ENCODE results near the gene LRRC43.

The LRRC43 gene

GRCh38 chr12:122155705-122156104, 27.2 kb upstream of the LRRC43 start:
- TF ChIP-seq, protein P1, sequence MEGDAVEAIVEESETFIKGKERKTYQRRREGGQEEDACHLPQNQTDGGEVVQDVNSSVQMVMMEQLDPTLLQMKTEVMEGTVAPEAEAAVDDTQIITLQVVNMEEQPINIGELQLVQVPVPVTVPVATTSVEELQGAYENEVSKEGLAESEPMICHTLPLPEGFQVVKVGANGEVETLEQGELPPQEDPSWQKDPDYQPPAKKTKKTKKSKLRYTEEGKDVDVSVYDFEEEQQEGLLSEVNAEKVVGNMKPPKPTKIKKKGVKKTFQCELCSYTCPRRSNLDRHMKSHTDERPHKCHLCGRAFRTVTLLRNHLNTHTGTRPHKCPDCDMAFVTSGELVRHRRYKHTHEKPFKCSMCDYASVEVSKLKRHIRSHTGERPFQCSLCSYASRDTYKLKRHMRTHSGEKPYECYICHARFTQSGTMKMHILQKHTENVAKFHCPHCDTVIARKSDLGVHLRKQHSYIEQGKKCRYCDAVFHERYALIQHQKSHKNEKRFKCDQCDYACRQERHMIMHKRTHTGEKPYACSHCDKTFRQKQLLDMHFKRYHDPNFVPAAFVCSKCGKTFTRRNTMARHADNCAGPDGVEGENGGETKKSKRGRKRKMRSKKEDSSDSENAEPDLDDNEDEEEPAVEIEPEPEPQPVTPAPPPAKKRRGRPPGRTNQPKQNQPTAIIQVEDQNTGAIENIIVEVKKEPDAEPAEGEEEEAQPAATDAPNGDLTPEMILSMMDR (conservative IDR thresholded peaks at IDR 0.05; ENCODE audit: low read depth, low read length): no peak
- no peak for DNase-seq (ENCODE audit: low read depth)
- no peak overlapping the region for H3K4me3 ChIP-seq (ENCODE audit: low read length)

DNA sequence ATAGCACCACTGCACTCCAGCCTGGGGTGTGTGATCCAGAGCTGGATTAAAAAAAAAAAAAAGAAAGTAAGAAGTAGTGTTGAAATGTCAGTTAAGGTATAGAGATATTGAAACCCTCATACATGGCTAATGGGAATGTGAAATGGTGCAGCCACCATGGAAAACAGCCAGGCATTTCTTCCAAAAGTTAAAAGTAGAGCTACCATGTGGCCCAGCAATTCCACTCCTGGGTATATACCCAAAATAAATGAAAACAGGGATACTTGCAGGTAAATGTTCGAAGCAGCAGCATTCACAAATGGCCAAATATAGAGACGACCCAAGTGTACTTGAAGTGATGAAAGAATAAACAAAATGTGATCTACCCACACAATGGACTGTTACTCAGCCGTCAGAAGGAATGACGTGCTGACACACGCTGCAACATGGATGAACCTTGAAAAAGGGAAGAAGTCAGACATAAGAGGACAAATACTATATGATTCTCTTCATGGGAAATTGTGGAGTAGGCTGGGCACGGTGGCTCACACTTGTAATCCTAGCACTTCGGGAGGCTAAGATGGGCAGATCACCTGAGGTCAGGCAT, 24.1 kb upstream of the LRRC43 start:
- H3K4me3 ChIP-seq (ENCODE audit: low read length): no peak overlapping the region
- TF ChIP-seq, protein P1 (conservative IDR thresholded peaks at IDR 0.05; ENCODE audit: low read depth, low read length): no peak
- DNase-seq (ENCODE audit: low read depth): no peak

- H3K4me3 ChIP-seq (ENCODE audit: low read length): no peak overlapping the region
- TF ChIP-seq, protein P1 (conservative IDR thresholded peaks at IDR 0.05; ENCODE audit: low read depth, low read length): no peak
- no peak for DNase-seq (ENCODE audit: low read depth)
Measured at GRCh38 chr12:122159882-122160281, 23.0 kb upstream of the LRRC43 start.

DNA sequence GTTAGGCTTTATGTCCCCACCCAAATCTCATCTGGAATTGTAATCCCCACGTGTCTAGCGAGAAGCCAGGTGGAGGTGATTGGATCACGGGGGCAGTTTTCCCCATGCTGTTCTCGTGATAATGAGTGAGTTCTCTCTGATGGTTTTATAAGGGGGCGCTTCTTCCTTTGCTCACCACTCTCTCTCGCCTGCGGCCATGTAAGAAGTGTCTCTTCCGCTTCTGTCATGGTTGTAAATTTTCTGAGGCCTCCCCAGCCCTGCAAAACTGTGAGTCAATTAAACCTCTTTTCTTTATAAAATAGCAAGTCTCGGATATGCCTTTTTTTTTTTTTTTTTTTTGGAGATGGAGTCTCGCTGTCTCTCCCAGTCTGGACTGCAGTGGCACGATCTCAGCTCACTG, 22.2 kb upstream of the LRRC43 start:
- H3K4me3 ChIP-seq (ENCODE audit: low read length): no peak overlapping the region
- TF ChIP-seq, protein P1 (conservative IDR thresholded peaks at IDR 0.05; ENCODE audit: low read depth, low read length): no peak
- DNase-seq (ENCODE audit: low read depth): no peak

- DNase-seq (ENCODE audit: low read depth): no peak
- H3K4me3 ChIP-seq (ENCODE audit: low read length): no peak overlapping the region
Measured at GRCh38 chr12:122161682-122162081, 21.2 kb upstream of the LRRC43 start.

GRCh38 chr12:122162976-122163375, 19.9 kb upstream of the LRRC43 start:
- no peak for DNase-seq (ENCODE audit: low read depth)
- no peak overlapping the region for H3K4me3 ChIP-seq (ENCODE audit: low read length)
- TF ChIP-seq, protein P1 (conservative IDR thresholded peaks at IDR 0.05; ENCODE audit: low read depth, low read length): no peak

More at GRCh38 chr12:122161682-122162081, 21.2 kb upstream of the LRRC43 start:
- TF ChIP-seq, protein P1 (conservative IDR thresholded peaks at IDR 0.05; ENCODE audit: low read depth, low read length): no peak

All from retinal pigment epithelial cell (primary cell).